Parathyroid adenoma (tissue), 2 donors: ENCODE measurements around the gene USHBP1.

Experiments
- H2AFZ ChIP-seq: fragments of 300-600 bp; sonication (generic); one replicate; pipeline ENCODE4 v1.7.0; 2017; ENCODE audit warnings: antibody characterized with exemption, mild to moderate bottlenecking
- H3K27ac ChIP-seq: fragments of 300-600 bp; sonication (generic); one replicate; pipeline ENCODE4 v1.7.0; 2017
- H3K27me3 ChIP-seq: fragments of 300-600 bp; sonication (generic); one replicate; pipeline ENCODE4 v1.7.0; 2017; ENCODE audit warnings: low read length; ENCODE audit not compliant: control insufficient read depth, insufficient read depth
- H3K36me3 ChIP-seq: fragments of 300-600 bp; sonication (generic); one replicate; pipeline ENCODE4 v1.7.0; 2017; ENCODE audit warnings: low read length; ENCODE audit not compliant: control insufficient read depth, insufficient read depth
- H3K4me1 ChIP-seq: fragments of 300-600 bp; sonication (generic); one replicate; pipeline ENCODE4 v1.7.0; 2017; ENCODE audit warnings: control low read depth
- H3K4me2 ChIP-seq: fragments of 300-600 bp; sonication (generic); one replicate; pipeline ENCODE4 v1.7.0; 2017; ENCODE audit warnings: low read length
- H3K4me3 ChIP-seq: fragments of 300-600 bp; sonication (generic); one replicate; pipeline ENCODE4 v1.7.0; 2017; ENCODE audit warnings: low read depth, low read length
- H3K79me2 ChIP-seq: fragments of 300-600 bp; sonication (generic); one replicate; pipeline ENCODE4 v1.7.0; 2017; ENCODE audit warnings: control low read depth
- H3K9ac ChIP-seq: fragments of 300-600 bp; sonication (generic); one replicate; pipeline ENCODE4 v1.7.0; 2017; ENCODE audit warnings: mild to moderate bottlenecking
- H3K9me3 ChIP-seq: fragments of 300-600 bp; sonication (generic); one replicate; pipeline ENCODE4 v1.7.0; 2017; ENCODE audit warnings: low read length; ENCODE audit not compliant: control insufficient read depth
- TF ChIP-seq, protein P1 (sequence below): fragments of 300-600 bp; sonication (generic); IDR thresholded peaks from one replicate; pipeline ENCODE4 v1.7.0; 2017; ENCODE audit warnings: antibody characterized with exemption, mild to moderate bottlenecking
- donor health status: primary hyperparathyroidism.

Gene USHBP1

DNA sequence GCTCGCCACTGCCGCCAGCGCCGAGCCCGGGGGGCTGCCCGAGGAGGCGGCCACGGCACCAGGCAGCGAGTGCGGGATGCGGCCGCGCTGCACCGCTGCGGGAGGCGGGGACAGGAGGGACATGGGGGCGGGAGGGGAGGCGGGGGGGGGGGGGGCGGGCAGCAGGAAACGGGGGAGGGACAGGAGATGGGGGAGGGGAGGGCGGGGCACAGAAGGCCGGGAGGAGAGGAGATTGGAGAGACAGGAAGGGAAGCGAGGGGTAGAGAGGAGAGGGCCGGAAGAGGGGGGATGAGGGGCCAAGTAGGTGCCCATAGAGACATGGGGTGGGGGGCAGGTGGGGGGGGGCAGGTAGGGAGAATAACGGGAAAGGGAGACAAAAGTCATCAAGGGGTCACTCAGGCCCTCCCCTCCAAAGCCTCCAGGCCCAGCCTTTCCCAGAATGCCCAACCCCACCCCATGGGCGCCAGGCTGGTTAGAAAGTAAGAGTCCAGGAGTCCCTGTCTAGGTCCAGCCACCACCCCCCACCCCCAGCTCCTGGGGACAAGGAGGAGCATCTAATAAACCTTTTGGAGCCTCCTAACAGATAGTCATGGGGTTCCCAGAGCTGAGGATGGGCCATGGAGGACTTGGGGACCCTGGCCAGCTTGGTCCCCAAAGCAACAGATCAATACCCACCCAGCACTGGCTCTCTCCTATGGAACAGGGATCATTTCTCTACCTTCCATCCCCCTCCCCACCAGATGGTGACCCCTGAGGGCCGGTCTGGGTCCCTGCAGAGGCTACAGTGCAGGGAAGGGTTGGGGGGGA is 28.4 kb downstream of the USHBP1 start:
- TF ChIP-seq, protein P1, sequence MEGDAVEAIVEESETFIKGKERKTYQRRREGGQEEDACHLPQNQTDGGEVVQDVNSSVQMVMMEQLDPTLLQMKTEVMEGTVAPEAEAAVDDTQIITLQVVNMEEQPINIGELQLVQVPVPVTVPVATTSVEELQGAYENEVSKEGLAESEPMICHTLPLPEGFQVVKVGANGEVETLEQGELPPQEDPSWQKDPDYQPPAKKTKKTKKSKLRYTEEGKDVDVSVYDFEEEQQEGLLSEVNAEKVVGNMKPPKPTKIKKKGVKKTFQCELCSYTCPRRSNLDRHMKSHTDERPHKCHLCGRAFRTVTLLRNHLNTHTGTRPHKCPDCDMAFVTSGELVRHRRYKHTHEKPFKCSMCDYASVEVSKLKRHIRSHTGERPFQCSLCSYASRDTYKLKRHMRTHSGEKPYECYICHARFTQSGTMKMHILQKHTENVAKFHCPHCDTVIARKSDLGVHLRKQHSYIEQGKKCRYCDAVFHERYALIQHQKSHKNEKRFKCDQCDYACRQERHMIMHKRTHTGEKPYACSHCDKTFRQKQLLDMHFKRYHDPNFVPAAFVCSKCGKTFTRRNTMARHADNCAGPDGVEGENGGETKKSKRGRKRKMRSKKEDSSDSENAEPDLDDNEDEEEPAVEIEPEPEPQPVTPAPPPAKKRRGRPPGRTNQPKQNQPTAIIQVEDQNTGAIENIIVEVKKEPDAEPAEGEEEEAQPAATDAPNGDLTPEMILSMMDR = no peak
- Histone ChIP-seq H3K9ac (no peak overlapping the region), H3K27ac (peak overlapping the region; percentile 32), H3K4me2 (peak overlapping the region; percentile 81), H3K79me2 (peaks cover 11% of the 10 kb centered on the region), H2AFZ (peak overlapping the region; percentile 64), H3K9me3 (no peaks in the 10 kb centered on the region), H3K4me1 (peaks cover 16% of the 10 kb centered on the region), H3K27me3 (no peaks in the 10 kb centered on the region), H3K4me3 (peak overlapping the region; percentile 13), H3K36me3 (no peaks in the 10 kb centered on the region)

DNA sequence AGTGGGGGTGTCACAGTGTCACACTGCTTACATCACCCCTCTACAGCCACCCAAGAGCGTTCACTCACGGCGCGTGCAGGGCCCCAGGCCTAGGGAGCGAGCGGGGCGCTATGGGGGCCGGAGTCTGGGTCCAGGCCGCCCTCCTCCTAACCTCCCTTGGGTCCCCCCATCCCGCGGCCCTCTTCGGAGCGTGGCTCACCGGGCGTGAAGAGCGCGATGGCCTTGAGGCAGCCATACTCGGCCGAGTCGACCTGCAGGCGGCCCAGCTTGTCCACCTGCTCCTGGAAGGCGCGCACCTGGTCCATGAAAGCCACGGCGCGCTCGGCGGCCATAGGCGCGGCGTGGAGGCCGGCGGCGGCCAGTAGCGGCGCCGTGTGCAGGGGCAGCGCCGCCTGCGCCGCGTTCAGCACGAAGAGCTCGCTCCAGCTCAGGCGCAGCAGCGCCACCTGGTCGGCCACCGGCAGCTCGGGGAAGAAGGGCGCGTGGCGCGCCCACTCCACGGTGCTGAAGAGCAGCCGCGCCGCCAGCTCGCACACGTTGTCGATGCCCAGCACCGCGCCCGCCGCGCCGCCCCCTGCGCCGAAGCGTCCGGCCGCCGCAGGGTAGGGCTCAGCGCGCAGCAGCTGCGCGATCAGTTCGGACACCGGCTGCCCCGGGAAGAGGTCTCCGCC is 29.1 kb downstream of the USHBP1 start:
- H3K36me3 ChIP-seq = no peaks in the 10 kb centered on the region
- H3K79me2 ChIP-seq = peaks cover 11% of the 10 kb centered on the region
- no peaks in the 10 kb centered on the region for H3K9me3 ChIP-seq
- TF ChIP-seq, protein P1 = peak; percentile 59
- peak overlapping the region; percentile 81 for H3K4me2 ChIP-seq
- no peaks in the 10 kb centered on the region for H3K27me3 ChIP-seq
- peak overlapping the region; percentile 64 for H2AFZ ChIP-seq
- H3K4me1 ChIP-seq = peaks cover 16% of the 10 kb centered on the region
- H3K27ac ChIP-seq = peak overlapping the region; percentile 55
- peak overlapping the region; percentile 16 for H3K4me3 ChIP-seq
- H3K9ac ChIP-seq = no peak overlapping the region

DNA sequence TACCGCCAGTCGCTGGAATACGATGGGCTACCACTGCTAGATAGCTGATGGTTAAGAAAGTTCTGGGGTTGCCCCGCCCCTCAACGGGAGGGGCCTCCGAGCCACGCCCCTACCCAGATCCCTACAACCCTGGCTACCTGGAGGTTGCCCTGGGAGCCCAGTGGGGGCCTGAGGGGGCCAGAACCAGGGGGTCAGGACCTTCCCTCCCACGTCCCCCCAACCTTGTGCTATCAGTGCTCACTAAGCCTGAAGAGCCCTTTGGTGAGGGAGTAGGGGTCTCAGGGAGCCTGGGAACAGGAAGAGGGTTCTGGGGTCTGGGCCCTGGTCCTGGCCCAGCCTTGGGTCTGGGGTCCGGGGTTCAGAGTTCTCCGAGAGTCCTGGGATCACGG is 29.6 kb downstream of the USHBP1 start:
- Histone ChIP-seq H3K79me2 (peaks cover 11% of the 10 kb centered on the region), H2AFZ (no peak overlapping the region), H3K4me2 (peak overlapping the region; percentile 81), H3K4me1 (peaks cover 16% of the 10 kb centered on the region), H3K36me3 (no peaks in the 10 kb centered on the region), H3K4me3 (no peak overlapping the region), H3K9ac (no peak overlapping the region), H3K9me3 (no peaks in the 10 kb centered on the region), H3K27me3 (no peaks in the 10 kb centered on the region), H3K27ac (no peak overlapping the region)
- TF ChIP-seq, protein P1 = no peak

DNA sequence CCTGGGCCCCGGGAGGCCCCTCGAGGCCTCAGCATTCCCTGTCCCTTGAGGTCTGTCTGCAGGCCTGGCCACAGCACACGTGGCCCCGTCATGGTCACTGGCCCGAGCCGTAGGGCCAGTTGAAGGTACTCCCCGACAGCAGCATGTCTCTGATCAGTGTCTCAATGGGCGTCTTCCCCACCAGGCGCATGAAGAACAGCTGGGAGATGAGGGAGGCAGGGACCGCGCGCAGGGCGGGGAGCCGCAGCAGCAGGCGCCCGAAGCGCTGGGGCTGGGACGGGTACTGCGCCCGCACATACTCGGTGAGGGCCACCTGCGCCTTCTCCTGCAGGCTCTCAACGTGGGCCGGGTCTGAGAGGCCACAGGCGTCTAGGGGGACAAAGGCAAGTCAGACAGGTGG is 32.3 kb downstream of the USHBP1 start:
- no peaks in the 10 kb centered on the region for H3K27me3 ChIP-seq
- H3K9me3 ChIP-seq = no peaks in the 10 kb centered on the region
- H3K36me3 ChIP-seq = no peaks in the 10 kb centered on the region
- H3K27ac ChIP-seq = no peak overlapping the region
- peaks cover 11% of the 10 kb centered on the region for H3K79me2 ChIP-seq
- H3K9ac ChIP-seq = no peak overlapping the region
- H3K4me3 ChIP-seq = no peak overlapping the region
- H3K4me1 ChIP-seq = peaks cover 16% of the 10 kb centered on the region
- no peak overlapping the region for H3K4me2 ChIP-seq
- TF ChIP-seq, protein P1 = no peak
- no peak overlapping the region for H2AFZ ChIP-seq
